Mesothelial cell of epicardium (in vitro differentiated cells): ENCODE results near the gene SHB. TPM values are rescaled to one million over a fixed set of nuclear protein-coding genes. Genes with fewer than 3 reads are reported as not detected.

Experiments
- DNase-seq, 2 experiments: peaks; one replicate each; pipeline ENCODE4 v3.0.0; 2021; ENCODE audit warnings: low spot score in 2 of 2; ENCODE audit not compliant: unreplicated experiment in 2 of 2
- H3K27ac Mint-ChIP-seq: 2 replicates; pipeline ENCODE4 v1.8.0; 2021; ENCODE audit warnings: mixed read lengths
- H3K27me3 Mint-ChIP-seq: 2 replicates; pipeline ENCODE4 v1.8.0; 2021; ENCODE audit warnings: low read depth, mixed read lengths
- H3K36me3 Mint-ChIP-seq: 2 replicates; pipeline ENCODE4 v1.8.0; 2021; ENCODE audit warnings: mixed read lengths
- H3K4me1 Mint-ChIP-seq: 2 replicates; pipeline ENCODE4 v1.8.0; 2021; ENCODE audit warnings: mixed read lengths
- H3K4me3 Mint-ChIP-seq: 2 replicates; pipeline ENCODE4 v1.8.0; 2021; ENCODE audit warnings: mild to moderate bottlenecking, moderate library complexity, mixed read lengths
- H3K9me3 Mint-ChIP-seq: 2 replicates; pipeline ENCODE4 v1.8.0; 2021; ENCODE audit warnings: mixed read lengths
- total RNA-seq: library from RNA; stranded (reverse); gene quantifications from 3 replicates; pipeline ENCODE4 v1.2.1, GENCODE V29; 2021
- TF ChIP-seq, protein P1 (sequence below): fragments of 200-600 bp; sonication (generic); IDR thresholded peaks from one replicate; pipeline ENCODE4 v1.5.0; 2021; ENCODE audit warnings: antibody characterized with exemption; ENCODE audit not compliant: unreplicated experiment

The SHB gene
- total RNA-seq, 1 donor from 2014 or later, result 35.5 TPM

DNA sequence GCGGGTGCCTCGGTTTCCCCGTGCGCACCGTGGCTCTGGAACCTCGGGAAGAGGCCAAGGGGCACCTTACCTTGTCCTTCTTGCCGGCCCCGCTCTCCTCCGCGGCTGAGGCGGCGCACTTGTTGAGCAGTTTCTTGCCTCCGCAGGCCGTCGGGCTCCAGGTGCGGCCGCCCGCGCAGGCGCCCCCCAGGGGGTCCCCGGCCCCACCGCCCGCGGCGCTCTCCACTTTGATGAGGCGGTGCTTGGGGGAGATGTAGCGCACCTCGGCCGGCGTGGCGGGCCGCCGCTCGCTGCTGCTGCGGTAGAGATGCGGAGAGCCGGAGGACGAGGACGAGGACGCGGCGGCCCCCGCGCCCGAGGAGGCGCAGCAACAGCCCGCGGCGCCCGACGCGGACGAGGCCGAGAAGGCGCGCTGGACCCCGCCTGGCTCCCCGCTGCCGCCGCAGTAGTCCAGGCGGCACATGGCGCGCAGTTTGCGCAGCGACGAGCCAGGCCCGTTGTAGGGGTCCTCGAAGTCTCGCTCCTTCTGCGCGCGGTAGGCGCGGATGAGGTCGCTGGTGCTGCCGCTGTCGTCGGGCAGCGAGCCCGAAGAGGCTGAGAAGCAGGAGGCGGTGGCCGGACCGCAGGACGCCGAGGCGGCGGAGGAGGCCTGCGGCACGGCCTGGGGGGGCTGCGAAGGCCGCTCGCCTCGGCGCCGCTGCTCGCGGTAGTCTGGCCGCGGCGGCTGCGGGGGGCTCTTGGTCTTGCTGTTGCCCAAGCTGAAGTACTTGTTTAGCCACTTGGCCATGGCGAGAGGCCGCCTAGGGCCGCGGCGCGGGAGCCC lies 957 bp downstream of the SHB start:
- TF ChIP-seq, protein P1, sequence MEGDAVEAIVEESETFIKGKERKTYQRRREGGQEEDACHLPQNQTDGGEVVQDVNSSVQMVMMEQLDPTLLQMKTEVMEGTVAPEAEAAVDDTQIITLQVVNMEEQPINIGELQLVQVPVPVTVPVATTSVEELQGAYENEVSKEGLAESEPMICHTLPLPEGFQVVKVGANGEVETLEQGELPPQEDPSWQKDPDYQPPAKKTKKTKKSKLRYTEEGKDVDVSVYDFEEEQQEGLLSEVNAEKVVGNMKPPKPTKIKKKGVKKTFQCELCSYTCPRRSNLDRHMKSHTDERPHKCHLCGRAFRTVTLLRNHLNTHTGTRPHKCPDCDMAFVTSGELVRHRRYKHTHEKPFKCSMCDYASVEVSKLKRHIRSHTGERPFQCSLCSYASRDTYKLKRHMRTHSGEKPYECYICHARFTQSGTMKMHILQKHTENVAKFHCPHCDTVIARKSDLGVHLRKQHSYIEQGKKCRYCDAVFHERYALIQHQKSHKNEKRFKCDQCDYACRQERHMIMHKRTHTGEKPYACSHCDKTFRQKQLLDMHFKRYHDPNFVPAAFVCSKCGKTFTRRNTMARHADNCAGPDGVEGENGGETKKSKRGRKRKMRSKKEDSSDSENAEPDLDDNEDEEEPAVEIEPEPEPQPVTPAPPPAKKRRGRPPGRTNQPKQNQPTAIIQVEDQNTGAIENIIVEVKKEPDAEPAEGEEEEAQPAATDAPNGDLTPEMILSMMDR, result no peak
- peak overlapping the region; percentile 92 for H3K4me3 Mint-ChIP-seq
- no peaks in the 10 kb centered on the region for H3K36me3 Mint-ChIP-seq
- H3K4me1 Mint-ChIP-seq, result peaks cover 61% of the 10 kb centered on the region
- DNase-seq, result peak in 1 of 2 experiments; percentile 46
- H3K27me3 Mint-ChIP-seq, result no peaks in the 10 kb centered on the region
- H3K27ac Mint-ChIP-seq, result no peak overlapping the region
- no peaks in the 10 kb centered on the region for H3K9me3 Mint-ChIP-seq

DNA sequence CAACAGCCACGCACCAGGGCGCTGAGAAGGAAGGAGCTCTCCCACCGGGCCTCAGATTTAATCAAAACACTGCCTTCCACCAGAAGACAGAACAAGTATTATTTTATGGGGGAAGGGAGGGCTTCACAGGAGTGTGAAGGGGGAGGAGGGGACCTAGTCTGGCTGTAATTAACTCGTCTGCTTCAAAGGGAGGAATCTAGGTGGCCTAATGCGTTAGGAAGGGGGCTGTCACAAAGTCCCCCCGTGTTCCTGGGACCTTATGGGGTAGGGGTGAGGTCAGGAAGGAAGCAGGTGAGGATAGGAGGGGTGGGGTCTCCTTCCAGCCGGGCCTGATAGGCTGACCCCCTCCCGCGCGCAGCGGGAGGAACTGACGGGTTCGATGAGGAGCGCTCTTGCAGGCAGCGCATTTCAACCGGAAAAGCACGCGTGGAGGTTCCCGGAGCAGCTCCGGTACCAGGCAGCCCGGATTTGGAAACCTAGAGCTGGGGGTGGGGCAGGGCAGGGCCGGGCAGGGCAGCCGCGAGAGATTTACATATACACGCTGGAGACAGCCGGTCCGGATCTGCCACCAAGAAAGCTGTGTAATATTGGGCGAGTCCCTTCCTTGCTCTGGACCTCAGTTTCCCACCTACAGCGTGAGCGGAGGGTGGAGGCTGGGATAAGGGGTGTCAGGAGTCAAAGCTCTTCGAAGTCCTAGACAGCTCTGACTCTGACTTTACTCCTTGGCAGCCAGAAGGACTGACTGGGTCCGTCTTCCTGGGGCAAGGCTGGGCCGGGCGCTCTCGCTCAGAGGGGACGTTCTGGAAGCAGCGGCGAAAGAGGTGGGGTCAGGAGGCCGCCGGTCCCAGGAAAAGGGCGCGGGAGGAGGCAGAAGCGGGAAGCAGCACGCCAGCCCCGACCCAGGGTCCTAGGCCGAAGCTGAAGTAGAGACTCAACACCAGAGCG lies 1.8 kb downstream of the SHB start:
- peaks cover 70% of the 10 kb centered on the region for H3K4me1 Mint-ChIP-seq
- H3K4me3 Mint-ChIP-seq, result peak overlapping the region; percentile 92
- TF ChIP-seq, protein P1, result no peak
- H3K27ac Mint-ChIP-seq, result peak overlapping the region; percentile 96
- H3K27me3 Mint-ChIP-seq, result no peaks in the 10 kb centered on the region
- H3K9me3 Mint-ChIP-seq, result no peaks in the 10 kb centered on the region
- H3K36me3 Mint-ChIP-seq, result no peaks in the 10 kb centered on the region
- DNase-seq, result no peak

DNA sequence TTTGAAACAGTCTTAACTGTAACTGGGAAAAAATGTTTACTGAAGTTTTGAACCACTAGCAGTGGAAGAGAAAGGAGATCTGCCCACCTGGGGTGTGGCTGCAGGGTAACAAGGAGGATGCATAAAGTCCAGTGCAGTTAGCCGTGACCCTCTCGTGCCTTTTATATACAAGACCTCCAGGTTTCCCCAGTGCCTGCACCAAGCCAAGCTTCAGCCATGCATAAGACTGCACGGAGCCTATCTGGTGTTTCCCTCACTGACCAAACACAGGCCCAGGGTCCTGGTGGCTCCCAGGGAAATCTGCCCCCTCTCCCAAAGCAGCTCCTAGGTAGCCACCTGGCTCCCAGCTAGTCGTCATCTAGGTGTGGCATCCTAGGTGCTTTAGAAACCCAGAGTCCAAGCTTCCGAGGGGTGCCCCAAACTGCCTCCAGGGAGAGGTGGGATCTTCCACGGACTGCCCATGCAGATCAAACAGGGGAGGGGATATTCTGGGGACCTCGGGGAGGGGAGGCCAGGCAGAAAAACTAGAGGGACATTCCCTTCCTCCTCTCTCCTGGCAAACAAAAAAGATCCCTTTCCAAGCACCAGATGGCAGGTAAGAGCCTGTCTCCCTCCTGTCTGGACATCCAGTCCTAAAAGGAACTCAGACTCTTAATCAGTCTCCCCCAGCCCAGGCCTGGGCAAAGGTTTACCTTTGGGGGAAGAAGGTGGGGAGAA lies 2.7 kb downstream of the SHB start:
- Mint-ChIP-seq H3K4me1 (peaks cover 72% of the 10 kb centered on the region), H3K27ac (peak overlapping the region; percentile 96), H3K36me3 (no peaks in the 10 kb centered on the region), H3K9me3 (no peaks in the 10 kb centered on the region), H3K27me3 (no peaks in the 10 kb centered on the region), H3K4me3 (peak overlapping the region; percentile 92)
- DNase-seq, result no peak
- TF ChIP-seq, protein P1, result no peak

DNA sequence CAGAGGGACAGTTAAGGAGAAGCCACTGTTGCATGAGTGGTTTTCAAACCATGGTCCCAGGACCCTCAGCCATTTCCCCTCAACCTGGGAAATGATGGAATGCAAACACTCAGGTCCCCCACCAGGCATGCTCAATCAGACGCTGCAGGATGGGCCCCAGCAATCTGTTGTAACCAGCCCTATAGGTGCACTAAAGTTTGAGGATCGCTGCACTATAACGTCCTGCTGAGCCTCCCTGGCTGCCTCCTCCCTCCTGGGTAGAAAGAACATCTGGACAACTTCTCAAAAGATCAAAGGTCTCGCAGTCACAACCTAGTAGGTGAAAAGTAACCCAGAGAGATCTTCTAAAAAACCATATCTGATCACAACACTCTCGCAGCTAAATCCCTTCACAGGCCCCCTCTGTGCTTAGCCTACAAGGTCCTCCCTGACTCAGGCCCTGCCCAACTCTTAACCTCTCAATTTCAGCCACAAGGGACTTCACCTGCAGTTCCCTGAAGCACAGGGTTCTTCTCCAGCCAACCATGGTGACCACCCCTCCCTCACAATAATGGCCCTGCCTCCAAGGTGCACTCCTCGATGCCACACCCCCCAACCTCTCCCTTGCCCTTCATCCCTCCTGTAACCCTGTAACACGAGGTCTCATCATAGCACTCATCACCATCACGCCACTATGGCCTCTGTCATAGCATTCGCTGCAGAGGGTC lies 3.5 kb downstream of the SHB start:
- Mint-ChIP-seq H3K9me3 (no peaks in the 10 kb centered on the region), H3K4me3 (peak overlapping the region; percentile 92), H3K36me3 (no peaks in the 10 kb centered on the region), H3K4me1 (peaks cover 65% of the 10 kb centered on the region), H3K27ac (peak overlapping the region; percentile 48), H3K27me3 (no peaks in the 10 kb centered on the region)
- TF ChIP-seq, protein P1, result no peak
- DNase-seq, result no peak
